NCI-H748 (cell line): ENCODE data around the gene MINDY3.

Experiments used
- DNase-seq: peaks from one replicate; lab custom pipeline; 2025; ENCODE audit not compliant: unreplicated experiment; lab: John Stamatoyannopoulos, UW

MINDY3 gene

GRCh38 chr10:15739254-15739970 is 120.9 kb downstream of the MINDY3 start:
- DNase-seq, result no peak

- no peak for DNase-seq
These were observed 121.9 kb downstream of the MINDY3 start for GRCh38 chr10:15738270-15738925.

- no peak for DNase-seq
These were observed 122.7 kb downstream of the MINDY3 start for GRCh38 chr10:15737656-15738055.

- DNase-seq, result no peak
These were observed 124.5 kb downstream of the MINDY3 start for GRCh38 chr10:15735763-15736162.

GRCh38 chr10:15730341-15730740 is 130.0 kb downstream of the MINDY3 start:
- no peak for DNase-seq

- DNase-seq, result no peak
These were observed 130.4 kb downstream of the MINDY3 start for GRCh38 chr10:15729890-15730289.
